Upper lobe of left lung (tissue), 4 donors: ENCODE results near the gene CFAP97D2.

ENCODE experiments used
- CTCF ChIP-seq, 6 experiments: fragments of 450-650 bp in 4 of 6; fragments of 200-600 bp in 2 of 6; sonication (generic) in 2 of 6; IDR thresholded peaks; one replicate each; pipeline ENCODE4 v1.5.1; 2016 to 2019; ENCODE audit warnings: antibody characterized with exemption in 6 of 6
- EP300 ChIP-seq, 4 donors: sonication (generic); formaldehyde crosslinking; IDR thresholded peaks; one replicate each; pipeline ENCODE4 v1.5.1; 2017; ENCODE audit warnings: antibody characterized with exemption in 4 of 4, control low read depth in 2 of 4
- POLR2A ChIP-seq, 4 donors: fragments of 450-650 bp; IDR thresholded peaks; one replicate each; pipeline ENCODE4 v1.5.1; 2016 to 2017; ENCODE audit warnings: antibody characterized with exemption in 4 of 4, mild to moderate bottlenecking in 2 of 4
- POLR2AphosphoS5 ChIP-seq, 2 donors: sonication (generic); formaldehyde crosslinking; IDR thresholded peaks; one replicate each; pipeline ENCODE4 v1.5.1; 2017; ENCODE audit warnings: antibody characterized with exemption in 2 of 2

GRCh38 chr13:114151031-114151430 is 28.0 kb upstream of the CFAP97D2 start:
- TF ChIP-seq CTCF (IDR thresholded peaks at IDR 0.05) (no peak), POLR2A (IDR thresholded peaks at IDR 0.05) (no peak), EP300 (IDR thresholded peaks at IDR 0.05) (no peak), POLR2AphosphoS5 (IDR thresholded peaks at IDR 0.05) (no peak)
